ENCODE measurements around the gene ARAP2.

DNA sequence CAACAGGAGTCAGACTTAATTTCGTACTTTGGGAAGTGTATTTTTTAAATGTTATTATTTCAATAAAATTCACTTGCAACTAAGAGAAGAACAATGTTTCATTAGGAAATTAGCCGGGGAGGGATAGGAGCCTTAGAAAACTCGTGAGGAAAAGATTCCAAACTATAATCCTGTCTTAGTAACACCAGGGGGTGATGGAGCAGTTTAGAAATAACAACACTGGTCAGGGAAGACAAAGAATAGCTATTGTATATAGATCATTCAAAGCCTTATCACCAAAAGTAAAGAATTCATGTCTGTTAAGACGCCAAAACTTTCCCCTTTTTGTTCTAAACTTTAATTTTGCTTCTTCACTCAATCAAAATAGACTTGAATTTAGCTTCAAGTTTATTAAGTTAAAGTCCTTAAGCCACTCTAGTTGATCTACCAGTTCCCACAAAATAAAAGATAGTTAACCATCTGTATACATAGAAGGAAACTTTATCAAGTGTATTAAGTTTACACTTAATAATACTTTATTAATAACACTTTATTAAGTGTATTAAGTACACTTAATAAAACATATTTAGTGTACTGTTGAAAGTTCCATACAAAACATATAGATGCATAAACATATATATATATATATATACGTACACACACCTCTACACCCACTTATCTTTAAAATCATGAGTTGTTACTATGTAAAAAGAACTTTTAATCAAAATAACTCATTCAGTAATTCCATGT is 60.5 kb downstream of the ARAP2 start:
- TF ChIP-seq, protein P1, sequence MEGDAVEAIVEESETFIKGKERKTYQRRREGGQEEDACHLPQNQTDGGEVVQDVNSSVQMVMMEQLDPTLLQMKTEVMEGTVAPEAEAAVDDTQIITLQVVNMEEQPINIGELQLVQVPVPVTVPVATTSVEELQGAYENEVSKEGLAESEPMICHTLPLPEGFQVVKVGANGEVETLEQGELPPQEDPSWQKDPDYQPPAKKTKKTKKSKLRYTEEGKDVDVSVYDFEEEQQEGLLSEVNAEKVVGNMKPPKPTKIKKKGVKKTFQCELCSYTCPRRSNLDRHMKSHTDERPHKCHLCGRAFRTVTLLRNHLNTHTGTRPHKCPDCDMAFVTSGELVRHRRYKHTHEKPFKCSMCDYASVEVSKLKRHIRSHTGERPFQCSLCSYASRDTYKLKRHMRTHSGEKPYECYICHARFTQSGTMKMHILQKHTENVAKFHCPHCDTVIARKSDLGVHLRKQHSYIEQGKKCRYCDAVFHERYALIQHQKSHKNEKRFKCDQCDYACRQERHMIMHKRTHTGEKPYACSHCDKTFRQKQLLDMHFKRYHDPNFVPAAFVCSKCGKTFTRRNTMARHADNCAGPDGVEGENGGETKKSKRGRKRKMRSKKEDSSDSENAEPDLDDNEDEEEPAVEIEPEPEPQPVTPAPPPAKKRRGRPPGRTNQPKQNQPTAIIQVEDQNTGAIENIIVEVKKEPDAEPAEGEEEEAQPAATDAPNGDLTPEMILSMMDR (IDR thresholded peaks at IDR 0.05; ENCODE audit: low read depth, low read length, poor library complexity, severe bottlenecking): no peak
- no peak for TF ChIP-seq EZH2phosphoT487 (IDR thresholded peaks at IDR 0.05; ENCODE audit: borderline replicate concordance, low read length)
